Measurements from ENCODE around the gene A4GALT.

GRCh38 chr22:42714768-42715390 lies 5.8 kb downstream of the A4GALT start:
- TF ChIP-seq CTCF (conservative IDR thresholded peaks at IDR 0.05; ENCODE audit: low read depth in 2 of 2), result no peak
- TF ChIP-seq POLR2AphosphoS5 (IDR thresholded peaks at IDR 0.05; ENCODE audit: low read depth), result no peak
- no peak for TF ChIP-seq EZH2 (IDR thresholded peaks at IDR 0.05; ENCODE audit: low read depth, unreplicated experiment)
- TF ChIP-seq EZH2phosphoT487 (IDR thresholded peaks at IDR 0.05; ENCODE audit: unreplicated experiment), result no peak
- TF ChIP-seq, protein P1, sequence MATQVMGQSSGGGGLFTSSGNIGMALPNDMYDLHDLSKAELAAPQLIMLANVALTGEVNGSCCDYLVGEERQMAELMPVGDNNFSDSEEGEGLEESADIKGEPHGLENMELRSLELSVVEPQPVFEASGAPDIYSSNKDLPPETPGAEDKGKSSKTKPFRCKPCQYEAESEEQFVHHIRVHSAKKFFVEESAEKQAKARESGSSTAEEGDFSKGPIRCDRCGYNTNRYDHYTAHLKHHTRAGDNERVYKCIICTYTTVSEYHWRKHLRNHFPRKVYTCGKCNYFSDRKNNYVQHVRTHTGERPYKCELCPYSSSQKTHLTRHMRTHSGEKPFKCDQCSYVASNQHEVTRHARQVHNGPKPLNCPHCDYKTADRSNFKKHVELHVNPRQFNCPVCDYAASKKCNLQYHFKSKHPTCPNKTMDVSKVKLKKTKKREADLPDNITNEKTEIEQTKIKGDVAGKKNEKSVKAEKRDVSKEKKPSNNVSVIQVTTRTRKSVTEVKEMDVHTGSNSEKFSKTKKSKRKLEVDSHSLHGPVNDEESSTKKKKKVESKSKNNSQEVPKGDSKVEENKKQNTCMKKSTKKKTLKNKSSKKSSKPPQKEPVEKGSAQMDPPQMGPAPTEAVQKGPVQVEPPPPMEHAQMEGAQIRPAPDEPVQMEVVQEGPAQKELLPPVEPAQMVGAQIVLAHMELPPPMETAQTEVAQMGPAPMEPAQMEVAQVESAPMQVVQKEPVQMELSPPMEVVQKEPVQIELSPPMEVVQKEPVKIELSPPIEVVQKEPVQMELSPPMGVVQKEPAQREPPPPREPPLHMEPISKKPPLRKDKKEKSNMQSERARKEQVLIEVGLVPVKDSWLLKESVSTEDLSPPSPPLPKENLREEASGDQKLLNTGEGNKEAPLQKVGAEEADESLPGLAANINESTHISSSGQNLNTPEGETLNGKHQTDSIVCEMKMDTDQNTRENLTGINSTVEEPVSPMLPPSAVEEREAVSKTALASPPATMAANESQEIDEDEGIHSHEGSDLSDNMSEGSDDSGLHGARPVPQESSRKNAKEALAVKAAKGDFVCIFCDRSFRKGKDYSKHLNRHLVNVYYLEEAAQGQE (IDR thresholded peaks at IDR 0.05; ENCODE audit: unreplicated experiment), result no peak
- TF ChIP-seq, protein P2, sequence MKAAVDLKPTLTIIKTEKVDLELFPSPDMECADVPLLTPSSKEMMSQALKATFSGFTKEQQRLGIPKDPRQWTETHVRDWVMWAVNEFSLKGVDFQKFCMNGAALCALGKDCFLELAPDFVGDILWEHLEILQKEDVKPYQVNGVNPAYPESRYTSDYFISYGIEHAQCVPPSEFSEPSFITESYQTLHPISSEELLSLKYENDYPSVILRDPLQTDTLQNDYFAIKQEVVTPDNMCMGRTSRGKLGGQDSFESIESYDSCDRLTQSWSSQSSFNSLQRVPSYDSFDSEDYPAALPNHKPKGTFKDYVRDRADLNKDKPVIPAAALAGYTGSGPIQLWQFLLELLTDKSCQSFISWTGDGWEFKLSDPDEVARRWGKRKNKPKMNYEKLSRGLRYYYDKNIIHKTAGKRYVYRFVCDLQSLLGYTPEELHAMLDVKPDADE (IDR thresholded peaks at IDR 0.05), result no peak
- no peak for TF ChIP-seq CREB1 (CRISPR knock-in tag; IDR thresholded peaks at IDR 0.05; ENCODE audit: low read depth)
- TF ChIP-seq ZNF114 (CRISPR knock-in tag; IDR thresholded peaks at IDR 0.05), result no peak
